Endothelial cell (in vitro differentiated cells): ENCODE results near the gene KNOP1. TPM values are rescaled to one million over a fixed set of nuclear protein-coding genes. Genes with fewer than 3 reads are reported as not detected.
A peak's percentile ranks its signal among the peaks of the same experiment; 100 is the strongest.

Experiments used
- DNase-seq: peaks from one replicate; pipeline ENCODE4 v3.0.0; 2021; ENCODE audit warnings: low spot score
- H3K27ac Mint-ChIP-seq: one replicate; pipeline ENCODE4 v1.8.0; 2021; ENCODE audit warnings: mixed read lengths, inconsistent platforms; ENCODE audit not compliant: unreplicated experiment
- H3K27me3 Mint-ChIP-seq: one replicate; pipeline ENCODE4 v1.8.0; 2021; ENCODE audit warnings: mild to moderate bottlenecking, moderate library complexity, mixed read lengths, inconsistent platforms; ENCODE audit not compliant: unreplicated experiment
- H3K36me3 Mint-ChIP-seq: one replicate; pipeline ENCODE4 v1.8.0; 2021; ENCODE audit warnings: mild to moderate bottlenecking, low read depth, mixed read lengths, inconsistent platforms; ENCODE audit not compliant: unreplicated experiment
- H3K4me1 Mint-ChIP-seq: one replicate; pipeline ENCODE4 v1.8.0; 2021; ENCODE audit warnings: mild to moderate bottlenecking, mixed read lengths, inconsistent platforms; ENCODE audit not compliant: unreplicated experiment
- H3K4me3 Mint-ChIP-seq: one replicate; pipeline ENCODE4 v1.8.0; 2021; ENCODE audit warnings: mild to moderate bottlenecking, mixed read lengths, inconsistent platforms; ENCODE audit not compliant: unreplicated experiment
- H3K9me3 Mint-ChIP-seq: one replicate; pipeline ENCODE4 v1.8.0; 2021; ENCODE audit warnings: mixed read lengths, inconsistent platforms; ENCODE audit not compliant: unreplicated experiment
- total RNA-seq: library from RNA; stranded (reverse); fragmentation: NEBNext Ultra II Directional; extraction: Animal tissue kit (Norgen Biotek cat#: 25700); gene quantifications from one replicate; pipeline ENCODE4 v1.2.1, GENCODE V29; 2021; ENCODE audit not compliant: unreplicated experiment
- TF ChIP-seq, protein P1 (sequence below): fragments of 200-600 bp; sonication (generic); IDR thresholded peaks from one replicate; pipeline ENCODE4 v1.5.0; 2021; ENCODE audit warnings: antibody characterized with exemption; ENCODE audit not compliant: unreplicated experiment

KNOP1 gene
- total RNA-seq, 1 donor from 2014 or later = 36.6 TPM

DNA sequence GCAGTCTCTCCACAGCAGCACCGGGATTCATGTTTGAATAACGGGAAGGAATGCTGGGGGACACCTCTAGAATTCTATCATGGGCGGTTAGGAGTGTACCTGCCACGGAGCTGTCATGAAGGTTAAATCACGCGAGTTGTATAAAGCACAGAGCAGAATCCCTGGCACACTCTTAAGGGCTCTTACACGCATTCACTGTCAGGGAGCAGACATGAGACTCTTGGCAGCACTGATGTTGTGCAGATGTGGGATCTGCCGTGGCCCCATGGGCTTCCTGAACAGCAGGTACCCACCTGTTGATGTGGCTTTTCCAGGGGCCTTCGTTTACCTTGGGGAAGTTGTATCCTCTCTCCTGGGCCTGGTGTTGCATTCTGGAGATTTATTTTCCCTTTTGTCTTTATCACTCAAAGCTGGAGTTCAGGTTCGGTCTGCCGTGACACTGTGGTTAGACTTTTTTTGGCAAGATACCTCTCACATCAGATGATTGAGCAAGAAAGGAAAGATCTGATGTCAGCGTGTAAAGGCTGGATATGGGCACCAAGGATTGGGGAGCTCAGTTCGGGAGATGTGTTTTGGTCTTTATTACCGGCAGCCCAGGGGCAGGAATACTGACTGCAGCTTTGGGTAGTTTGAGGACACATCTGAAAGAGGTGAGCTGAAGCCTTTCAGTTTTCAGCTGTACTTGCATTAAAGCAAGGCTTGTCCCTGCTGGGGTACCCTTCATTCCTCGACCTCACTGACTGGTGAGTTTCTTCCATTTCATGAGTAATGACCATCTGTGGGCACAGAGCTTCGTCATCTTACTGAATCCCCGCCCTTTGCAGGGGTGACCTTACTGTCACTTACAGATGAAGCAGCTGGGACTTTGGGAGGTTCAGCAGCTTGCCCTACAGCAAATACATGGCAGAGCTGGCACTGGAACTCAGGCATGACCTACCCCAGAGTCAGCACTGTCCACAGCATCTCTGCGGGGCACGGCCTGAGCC, 19.3 kb downstream of the KNOP1 start:
- no peak for DNase-seq
- no peaks in the 10 kb centered on the region for H3K9me3 Mint-ChIP-seq
- H3K4me3 Mint-ChIP-seq = peak overlapping the region; percentile 62
- TF ChIP-seq, protein P1, sequence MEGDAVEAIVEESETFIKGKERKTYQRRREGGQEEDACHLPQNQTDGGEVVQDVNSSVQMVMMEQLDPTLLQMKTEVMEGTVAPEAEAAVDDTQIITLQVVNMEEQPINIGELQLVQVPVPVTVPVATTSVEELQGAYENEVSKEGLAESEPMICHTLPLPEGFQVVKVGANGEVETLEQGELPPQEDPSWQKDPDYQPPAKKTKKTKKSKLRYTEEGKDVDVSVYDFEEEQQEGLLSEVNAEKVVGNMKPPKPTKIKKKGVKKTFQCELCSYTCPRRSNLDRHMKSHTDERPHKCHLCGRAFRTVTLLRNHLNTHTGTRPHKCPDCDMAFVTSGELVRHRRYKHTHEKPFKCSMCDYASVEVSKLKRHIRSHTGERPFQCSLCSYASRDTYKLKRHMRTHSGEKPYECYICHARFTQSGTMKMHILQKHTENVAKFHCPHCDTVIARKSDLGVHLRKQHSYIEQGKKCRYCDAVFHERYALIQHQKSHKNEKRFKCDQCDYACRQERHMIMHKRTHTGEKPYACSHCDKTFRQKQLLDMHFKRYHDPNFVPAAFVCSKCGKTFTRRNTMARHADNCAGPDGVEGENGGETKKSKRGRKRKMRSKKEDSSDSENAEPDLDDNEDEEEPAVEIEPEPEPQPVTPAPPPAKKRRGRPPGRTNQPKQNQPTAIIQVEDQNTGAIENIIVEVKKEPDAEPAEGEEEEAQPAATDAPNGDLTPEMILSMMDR = no peak
- peaks cover 1% of the 10 kb centered on the region for H3K27me3 Mint-ChIP-seq
- H3K36me3 Mint-ChIP-seq = peaks cover 35% of the 10 kb centered on the region
- peak overlapping the region; percentile 76 for H3K27ac Mint-ChIP-seq
- H3K4me1 Mint-ChIP-seq = peaks cover 18% of the 10 kb centered on the region

DNA sequence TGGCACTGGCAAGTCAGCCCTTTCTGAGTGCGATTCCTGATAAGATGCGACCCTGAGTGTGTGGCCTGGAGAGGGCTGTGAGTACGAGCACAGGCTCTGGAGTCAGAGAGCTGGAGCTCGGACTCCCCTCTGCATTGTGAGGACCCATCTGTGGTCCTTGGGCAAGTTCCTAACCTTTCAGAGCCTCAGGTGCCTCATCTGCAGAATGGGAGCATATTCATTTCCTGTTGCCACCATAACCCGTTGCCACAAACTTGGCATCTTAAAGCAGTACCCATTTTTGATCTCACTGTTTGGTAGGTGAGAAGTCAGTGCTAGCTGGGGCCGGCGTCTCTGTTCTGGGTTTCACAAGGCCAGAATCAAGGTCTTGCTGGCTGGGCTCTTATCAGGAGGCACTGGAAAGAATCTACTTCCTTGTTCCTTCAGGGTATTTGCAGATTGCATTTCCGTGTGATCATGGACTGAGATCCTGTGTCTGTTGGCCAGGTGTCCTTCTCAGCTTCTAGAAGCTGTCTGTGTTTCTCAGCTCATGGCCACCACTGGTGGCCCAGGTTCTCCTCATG, 20.2 kb downstream of the KNOP1 start:
- H3K4me1 Mint-ChIP-seq = peaks cover 11% of the 10 kb centered on the region
- no peak for DNase-seq
- TF ChIP-seq, protein P1 = no peak
- H3K27ac Mint-ChIP-seq = peak overlapping the region; percentile 76
- H3K36me3 Mint-ChIP-seq = peaks cover 27% of the 10 kb centered on the region
- no peaks in the 10 kb centered on the region for H3K9me3 Mint-ChIP-seq
- H3K4me3 Mint-ChIP-seq = no peak overlapping the region
- no peaks in the 10 kb centered on the region for H3K27me3 Mint-ChIP-seq

DNA sequence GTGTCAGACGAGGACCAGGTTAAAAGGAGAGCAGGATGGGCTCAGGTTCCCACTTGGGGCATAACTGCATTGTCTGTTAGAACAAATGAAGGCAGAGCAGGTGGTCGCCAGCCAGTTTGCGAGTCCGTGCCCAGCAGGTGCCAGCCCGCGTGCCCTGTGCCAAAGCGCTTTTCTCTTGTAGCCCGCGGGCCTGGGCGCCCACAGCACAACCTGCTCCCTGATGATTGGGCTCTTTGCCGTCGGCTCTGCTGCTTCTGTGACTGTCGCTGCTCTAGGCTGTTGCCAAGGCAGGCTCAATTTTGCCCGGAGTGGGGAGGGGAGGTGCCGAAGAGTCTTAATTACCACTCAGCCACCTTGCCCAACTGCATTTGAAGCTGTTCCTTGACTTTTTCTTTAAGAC, 21.1 kb downstream of the KNOP1 start:
- no peaks in the 10 kb centered on the region for H3K27me3 Mint-ChIP-seq
- H3K36me3 Mint-ChIP-seq = peaks cover 22% of the 10 kb centered on the region
- no peak overlapping the region for H3K4me3 Mint-ChIP-seq
- DNase-seq = no peak
- H3K9me3 Mint-ChIP-seq = no peaks in the 10 kb centered on the region
- peaks cover 11% of the 10 kb centered on the region for H3K4me1 Mint-ChIP-seq
- H3K27ac Mint-ChIP-seq = peak overlapping the region; percentile 30
- TF ChIP-seq, protein P1 = no peak

DNA sequence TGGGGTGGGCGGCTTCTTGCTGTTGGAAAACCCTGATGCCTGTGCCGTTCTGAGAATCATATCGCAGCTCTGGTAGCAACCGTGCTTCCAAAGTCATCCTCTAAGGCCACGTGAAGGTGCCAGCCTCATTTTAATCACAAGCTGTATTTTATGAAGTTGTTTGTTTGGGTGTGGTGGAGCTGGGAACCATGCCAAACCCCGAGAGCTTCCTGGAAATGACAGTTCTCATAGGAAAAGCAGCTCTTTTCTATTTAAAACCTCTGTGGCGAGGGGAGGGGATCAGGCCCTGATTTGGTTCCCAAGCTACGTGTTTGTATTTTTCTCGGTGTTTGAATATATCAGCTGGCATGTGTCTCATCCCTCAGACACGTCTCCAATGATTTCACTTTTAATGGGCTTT, 21.7 kb downstream of the KNOP1 start:
- TF ChIP-seq, protein P1 = no peak
- Mint-ChIP-seq H3K27me3 (no peaks in the 10 kb centered on the region), H3K9me3 (no peaks in the 10 kb centered on the region), H3K4me3 (no peak overlapping the region), H3K36me3 (peaks cover 27% of the 10 kb centered on the region), H3K27ac (peak overlapping the region; percentile 24), H3K4me1 (peaks cover 14% of the 10 kb centered on the region)
- DNase-seq = no peak

DNA sequence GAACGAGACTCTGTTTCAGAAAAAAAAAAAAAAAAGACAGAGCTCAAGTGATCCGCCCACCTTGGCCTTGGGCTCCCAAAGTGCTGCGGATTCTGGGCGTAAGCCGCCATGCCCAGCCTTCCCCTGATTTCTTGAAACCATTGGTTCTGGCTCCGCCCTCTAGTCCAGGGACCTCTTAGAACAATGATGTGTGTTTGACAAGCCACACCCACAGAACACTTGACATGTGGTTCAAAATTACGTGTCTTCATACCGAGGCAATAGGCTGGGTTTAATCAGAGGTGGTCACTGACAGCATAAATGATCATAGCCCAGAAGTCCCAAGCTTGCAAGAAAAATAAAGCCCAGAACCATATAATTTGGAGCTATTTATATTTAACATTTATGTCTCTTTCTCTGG, 23.0 kb downstream of the KNOP1 start:
- Mint-ChIP-seq H3K27ac (no peak overlapping the region), H3K9me3 (no peaks in the 10 kb centered on the region), H3K4me3 (no peak overlapping the region), H3K4me1 (peaks cover 24% of the 10 kb centered on the region), H3K27me3 (no peaks in the 10 kb centered on the region), H3K36me3 (peaks cover 19% of the 10 kb centered on the region)
- DNase-seq = no peak
- TF ChIP-seq, protein P1 = no peak
